HG02588 (cell line): ENCODE data around the gene CDH13.

Experiments used
- ATAC-seq: cut with Tn5 transposase; IDR thresholded peaks from one replicate; pipeline ENCODE4 v1.9.1; 2021; ENCODE audit warnings: mild to moderate bottlenecking, moderate library complexity; ENCODE audit not compliant: unreplicated experiment

The CDH13 gene

GRCh38 chr16:83681381-83681956, 1054.7 kb downstream of the CDH13 start:
- no peak for ATAC-seq

GRCh38 chr16:83682116-83682867, 1055.5 kb downstream of the CDH13 start:
- no peak for ATAC-seq

- ATAC-seq: no peak
Observed at GRCh38 chr16:83682868-83683235, 1056.1 kb downstream of the CDH13 start.

- no peak for ATAC-seq
Observed at GRCh38 chr16:83685615-83686165, 1058.9 kb downstream of the CDH13 start.

GRCh38 chr16:83686726-83687125, 1060.0 kb downstream of the CDH13 start:
- ATAC-seq: no peak

- ATAC-seq: no peak
Observed at GRCh38 chr16:83689385-83689831, 1062.6 kb downstream of the CDH13 start.

- ATAC-seq: no peak
Observed at GRCh38 chr16:83692224-83692623, 1065.5 kb downstream of the CDH13 start.

- ATAC-seq: no peak
Observed at GRCh38 chr16:83698964-83699363, 1072.2 kb downstream of the CDH13 start.

- no peak for ATAC-seq
Observed at GRCh38 chr16:83699817-83700216, 1073.0 kb downstream of the CDH13 start.

- ATAC-seq: no peak
Observed at GRCh38 chr16:83700918-83701317, 1074.1 kb downstream of the CDH13 start.

- ATAC-seq: no peak
Observed at GRCh38 chr16:83701494-83701893, 1074.7 kb downstream of the CDH13 start.

GRCh38 chr16:83704656-83705055, 1077.9 kb downstream of the CDH13 start:
- ATAC-seq: no peak

GRCh38 chr16:83705856-83706255, 1079.1 kb downstream of the CDH13 start:
- ATAC-seq: no peak

- ATAC-seq: no peak
Observed at GRCh38 chr16:83706394-83706793, 1079.6 kb downstream of the CDH13 start.

- ATAC-seq: no peak
Observed at GRCh38 chr16:83711069-83711468, 1084.3 kb downstream of the CDH13 start.

GRCh38 chr16:83713597-83713996, 1086.8 kb downstream of the CDH13 start:
- no peak for ATAC-seq

GRCh38 chr16:83714286-83714685, 1087.5 kb downstream of the CDH13 start:
- ATAC-seq: no peak

GRCh38 chr16:83715217-83715920, 1088.6 kb downstream of the CDH13 start:
- no peak for ATAC-seq

GRCh38 chr16:83717308-83717707, 1090.5 kb downstream of the CDH13 start:
- ATAC-seq: no peak

GRCh38 chr16:83717814-83718213, 1091.0 kb downstream of the CDH13 start:
- ATAC-seq: no peak

GRCh38 chr16:83720213-83720612, 1093.4 kb downstream of the CDH13 start:
- ATAC-seq: no peak

- ATAC-seq: no peak
Observed at GRCh38 chr16:83720981-83721380, 1094.2 kb downstream of the CDH13 start.
